HG03064 (cell line): Measurements from ENCODE around the gene CCHCR1.
"Not testable (repeated sequence)": the region's sequence is repeated elsewhere in the genome, so short reads cannot be mapped to it uniquely, and the experiment has no call there.

Source experiments
- ATAC-seq: cut with Tn5 transposase; IDR thresholded peaks from one replicate; pipeline ENCODE4 v1.9.1; 2021; ENCODE audit warnings: low read depth; ENCODE audit not compliant: unreplicated experiment

The CCHCR1 gene, protein sequence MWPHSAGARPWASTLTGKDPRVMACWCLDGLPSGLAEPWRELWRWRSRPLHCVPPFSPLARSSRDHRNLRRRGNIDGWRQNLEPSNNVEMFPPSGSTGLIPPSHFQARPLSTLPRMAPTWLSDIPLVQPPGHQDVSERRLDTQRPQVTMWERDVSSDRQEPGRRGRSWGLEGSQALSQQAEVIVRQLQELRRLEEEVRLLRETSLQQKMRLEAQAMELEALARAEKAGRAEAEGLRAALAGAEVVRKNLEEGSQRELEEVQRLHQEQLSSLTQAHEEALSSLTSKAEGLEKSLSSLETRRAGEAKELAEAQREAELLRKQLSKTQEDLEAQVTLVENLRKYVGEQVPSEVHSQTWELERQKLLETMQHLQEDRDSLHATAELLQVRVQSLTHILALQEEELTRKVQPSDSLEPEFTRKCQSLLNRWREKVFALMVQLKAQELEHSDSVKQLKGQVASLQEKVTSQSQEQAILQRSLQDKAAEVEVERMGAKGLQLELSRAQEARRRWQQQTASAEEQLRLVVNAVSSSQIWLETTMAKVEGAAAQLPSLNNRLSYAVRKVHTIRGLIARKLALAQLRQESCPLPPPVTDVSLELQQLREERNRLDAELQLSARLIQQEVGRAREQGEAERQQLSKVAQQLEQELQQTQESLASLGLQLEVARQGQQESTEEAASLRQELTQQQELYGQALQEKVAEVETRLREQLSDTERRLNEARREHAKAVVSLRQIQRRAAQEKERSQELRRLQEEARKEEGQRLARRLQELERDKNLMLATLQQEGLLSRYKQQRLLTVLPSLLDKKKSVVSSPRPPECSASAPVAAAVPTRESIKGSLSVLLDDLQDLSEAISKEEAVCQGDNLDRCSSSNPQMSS

DNA sequence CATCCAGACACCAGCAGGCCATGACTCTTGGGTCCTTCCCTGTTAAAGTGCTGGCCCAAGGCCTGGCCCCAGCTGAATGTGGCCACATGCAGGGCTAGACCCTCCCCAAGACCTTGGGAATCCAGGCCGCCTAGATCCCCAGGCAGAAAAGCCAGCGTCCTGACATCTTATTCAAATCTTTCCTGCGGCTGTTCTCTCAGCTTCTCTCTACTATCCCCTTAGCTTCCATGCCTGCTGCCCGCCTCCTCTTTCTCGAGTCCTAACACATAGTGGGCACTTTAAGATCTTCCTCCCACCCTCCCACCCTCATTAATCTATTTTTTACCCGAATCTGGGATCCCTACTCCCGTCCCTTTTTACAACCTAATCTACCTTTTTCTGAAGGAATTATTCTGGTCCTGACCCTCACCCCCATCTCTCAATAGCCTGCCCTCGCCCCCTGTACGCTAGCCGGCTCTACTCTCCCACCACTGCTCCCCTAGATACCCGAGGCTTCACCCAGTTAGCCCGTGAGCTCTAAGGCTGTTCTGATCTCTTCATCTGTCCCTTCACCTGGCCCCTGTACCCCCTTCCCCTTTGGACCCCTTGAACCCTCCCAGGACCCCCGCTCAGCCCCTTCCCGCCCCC, at the start of gene CCHCR1:
TSS of gene CCHCR1 (minus strand) at position 290 of the 627 bp plus-strand sequence. CDS start at position 88, 202 bp downstream.
- ATAC-seq, result no peak

GRCh38 chr6:31205638-31206037, 48.0 kb upstream of the CCHCR1 start:
- ATAC-seq, result no peak

DNA sequence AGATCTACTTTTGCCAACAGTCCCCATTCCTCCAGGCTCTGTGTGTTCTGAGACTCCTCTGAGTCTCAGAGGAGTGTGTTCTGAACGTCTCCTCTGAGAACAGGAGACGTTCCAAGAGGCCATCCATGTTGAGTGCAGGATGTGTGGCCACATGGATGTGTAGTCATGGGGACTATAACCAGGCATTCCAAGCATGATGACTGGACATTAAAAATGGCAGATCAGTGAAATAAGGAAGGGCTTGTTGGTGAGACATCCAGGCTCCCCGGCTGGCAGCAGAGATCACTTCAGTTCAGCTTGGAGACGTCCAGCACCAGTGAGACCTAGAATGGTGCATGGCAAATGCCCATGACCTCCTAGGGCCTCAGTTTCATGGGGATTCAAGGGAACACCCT, 47.1 kb upstream of the CCHCR1 start:
- no peak for ATAC-seq

DNA sequence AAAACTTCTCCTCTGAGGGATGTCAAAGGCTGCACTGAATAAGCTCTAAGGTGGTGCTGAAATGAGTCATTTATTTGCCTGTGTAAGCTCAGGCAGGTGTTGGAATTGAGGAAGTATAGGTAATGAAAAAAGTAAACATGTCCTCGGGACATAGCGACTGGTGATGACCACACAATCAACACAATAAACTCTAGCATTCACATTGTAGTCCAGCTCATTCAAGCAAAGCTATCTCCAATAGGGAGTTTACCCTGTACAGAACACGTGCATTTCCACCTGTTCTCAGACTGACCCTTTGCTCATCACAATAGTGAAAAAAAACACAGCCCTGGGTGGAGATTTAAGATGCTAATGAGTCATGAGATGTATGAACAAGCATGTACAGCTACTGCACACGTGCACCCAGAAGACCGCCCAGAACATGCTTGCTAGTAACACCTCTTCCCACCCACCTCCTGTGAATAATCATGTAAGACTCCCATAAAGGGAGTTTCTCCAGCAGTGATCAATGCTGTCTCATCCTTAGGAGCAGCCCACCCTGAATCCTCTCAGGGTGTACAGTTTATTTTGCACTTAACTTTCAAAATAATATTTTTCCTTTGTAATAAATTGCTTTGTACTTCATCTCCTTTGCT, 45.9 kb upstream of the CCHCR1 start:
- ATAC-seq, result peak; percentile 38

DNA sequence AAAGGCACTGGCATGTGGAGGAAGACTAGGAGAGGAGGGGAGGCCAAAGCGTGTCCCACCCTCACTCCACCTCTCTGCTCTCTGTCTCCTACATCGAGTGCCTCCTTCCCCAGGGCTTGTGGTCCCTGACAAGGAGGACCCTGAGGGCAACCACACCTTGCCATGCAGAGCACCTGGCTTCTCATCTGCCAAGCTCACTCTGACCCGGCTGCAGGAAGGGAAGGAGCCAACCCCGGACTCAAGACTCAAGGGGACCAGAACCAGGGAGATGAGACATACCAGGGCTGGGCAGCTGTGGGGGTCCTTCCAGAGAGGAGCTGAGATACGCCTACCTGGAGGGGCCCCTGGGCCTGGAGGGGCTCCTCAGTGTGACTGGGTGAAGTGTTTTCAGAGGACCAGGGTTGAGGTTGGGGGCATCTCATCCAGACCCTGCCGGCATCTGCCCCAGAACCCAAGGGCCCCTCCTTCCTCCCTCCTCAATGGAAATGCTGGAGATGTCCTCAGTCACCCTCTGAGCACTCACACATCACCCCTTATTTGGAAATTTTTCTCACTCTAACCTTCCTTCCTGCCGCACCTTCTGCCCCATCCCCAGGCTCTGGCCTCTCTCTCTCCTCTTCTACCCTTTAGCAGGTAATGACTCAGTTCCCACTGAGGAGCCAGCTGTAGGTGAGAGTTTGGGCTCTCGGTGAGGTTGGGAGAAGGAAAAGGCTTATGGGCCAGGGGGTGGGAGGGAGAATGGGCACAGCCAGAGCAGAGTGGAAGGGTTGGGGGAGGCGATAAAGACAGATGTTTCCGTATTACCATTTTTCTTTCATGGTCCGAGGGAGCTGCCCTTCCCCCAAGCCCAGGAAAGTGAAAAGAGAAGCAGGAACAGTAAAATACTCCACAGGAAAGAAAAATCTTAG, 44.9 kb upstream of the CCHCR1 start:
- ATAC-seq, result no peak

- not testable (repeated sequence) for ATAC-seq
Observed at GRCh38 chr6:31199105-31199452, 41.5 kb upstream of the CCHCR1 start.

DNA sequence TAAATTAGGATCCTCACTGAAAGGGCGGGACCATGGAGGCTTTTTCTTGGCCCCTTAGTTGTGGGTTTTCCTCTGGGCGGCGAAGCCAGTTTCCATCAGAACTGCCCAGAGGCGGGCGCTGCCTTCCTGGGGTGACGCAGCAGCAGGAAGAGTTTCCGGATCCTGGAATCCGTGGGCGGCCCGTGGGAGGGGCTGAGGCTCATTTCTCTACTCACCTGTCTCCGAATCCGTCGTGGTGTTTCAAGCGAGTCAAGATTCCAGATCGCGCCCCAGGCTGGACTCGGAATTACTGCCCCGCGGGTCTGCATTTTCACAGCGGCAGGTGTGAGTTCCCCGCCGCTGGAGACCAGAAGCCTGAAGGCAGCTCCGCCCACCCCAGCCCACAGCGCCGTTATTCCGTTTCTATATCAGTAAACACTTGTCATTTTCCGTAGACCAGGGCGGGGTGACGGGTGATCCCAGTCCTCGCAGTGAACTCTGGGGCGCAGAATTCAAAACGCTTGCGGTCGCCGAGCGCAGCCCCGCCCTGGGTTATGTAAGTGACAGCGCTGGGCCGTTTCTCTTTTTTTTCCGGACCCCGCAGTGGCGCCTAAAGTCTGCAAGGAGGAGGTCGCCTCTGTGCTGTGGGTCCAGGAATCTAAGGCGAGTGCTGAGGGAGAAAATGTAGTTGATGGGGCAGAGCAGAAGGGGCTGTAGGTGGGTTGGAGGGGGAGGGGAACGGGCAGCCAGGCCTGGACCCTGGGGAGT, 40.1 kb upstream of the CCHCR1 start:
- ATAC-seq, result peak; percentile 58

DNA sequence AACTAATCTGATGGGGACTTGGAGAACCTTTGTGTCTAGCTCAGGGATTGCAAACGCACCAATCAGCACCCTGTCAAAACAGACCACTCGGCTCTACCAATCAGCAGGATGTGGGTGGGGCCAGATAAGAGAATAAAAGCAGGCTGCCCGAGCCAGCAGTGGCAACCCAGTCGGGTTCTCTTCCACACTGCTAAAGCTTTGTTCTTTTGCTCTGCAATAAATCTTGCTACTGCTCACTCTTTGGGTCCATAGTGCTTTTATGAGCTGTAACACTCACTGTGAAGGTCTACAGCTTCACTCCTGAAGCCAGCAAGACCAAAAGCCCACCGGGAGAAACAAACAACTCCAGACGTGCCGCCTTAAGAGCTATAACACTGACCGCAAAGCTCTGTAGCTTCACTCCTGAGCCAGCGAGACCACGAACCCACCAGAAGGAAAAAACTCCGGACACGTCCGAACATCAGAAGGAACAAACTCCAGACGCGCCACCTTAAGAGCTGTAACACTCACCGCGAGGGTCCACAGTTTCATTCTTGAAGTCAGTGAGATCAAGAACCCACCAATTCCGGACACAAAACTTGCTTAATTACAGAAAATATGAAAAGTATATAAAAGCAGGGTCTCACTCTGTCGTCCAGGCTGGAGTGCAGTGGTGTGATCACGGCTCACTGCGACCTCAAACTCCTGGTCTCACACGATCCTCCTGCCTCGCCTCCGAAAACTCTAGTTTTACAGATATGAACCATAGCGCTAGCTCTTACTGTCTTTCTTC, 38.8 kb upstream of the CCHCR1 start:
- ATAC-seq, result not testable (repeated sequence)

GRCh38 chr6:31195308-31195979, 37.8 kb upstream of the CCHCR1 start:
- ATAC-seq, result not testable (repeated sequence)

DNA sequence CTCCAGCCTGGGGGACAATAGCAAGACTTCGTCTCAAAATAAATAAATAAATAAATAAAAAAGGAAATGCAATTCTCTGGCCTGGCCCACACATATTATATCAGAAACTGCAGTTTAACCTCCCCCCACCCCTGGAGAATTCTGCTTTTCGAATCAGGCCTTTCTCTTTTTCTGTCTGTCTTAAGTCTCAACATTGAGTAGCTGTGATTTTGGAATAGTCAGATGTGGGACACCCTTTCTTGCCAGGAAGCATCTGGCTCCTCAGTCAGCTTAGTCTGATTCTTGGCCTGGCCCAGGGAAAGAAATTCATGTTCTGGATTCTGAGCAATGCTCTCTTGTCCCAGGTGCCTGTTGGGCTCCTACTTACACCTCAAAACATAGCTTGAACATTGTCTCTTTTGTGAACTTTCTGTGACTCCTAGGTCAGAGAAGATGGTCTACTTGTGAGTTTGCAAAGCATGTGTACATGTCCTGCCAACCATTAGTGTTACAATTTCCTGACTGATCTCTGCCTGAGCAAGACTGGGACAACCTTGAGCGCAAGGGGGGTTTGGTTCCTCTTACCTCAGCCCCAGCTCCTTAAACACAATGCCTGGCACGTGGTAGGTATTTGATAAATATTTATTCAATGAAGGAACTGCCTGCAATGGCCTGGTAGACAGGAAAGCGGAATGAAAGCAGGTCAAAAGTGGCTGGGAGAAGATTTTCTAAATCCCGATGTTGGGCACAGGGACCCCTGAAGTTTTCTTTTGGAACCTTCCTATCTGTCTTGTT, 36.6 kb upstream of the CCHCR1 start:
- ATAC-seq, result no peak

GRCh38 chr6:31193206-31193605, 35.6 kb upstream of the CCHCR1 start:
- ATAC-seq, result no peak

- ATAC-seq, result not testable (repeated sequence)
Observed at GRCh38 chr6:31192431-31193105, 35.0 kb upstream of the CCHCR1 start.

- ATAC-seq, result no peak
Observed at GRCh38 chr6:31190488-31190887, 32.9 kb upstream of the CCHCR1 start.

DNA sequence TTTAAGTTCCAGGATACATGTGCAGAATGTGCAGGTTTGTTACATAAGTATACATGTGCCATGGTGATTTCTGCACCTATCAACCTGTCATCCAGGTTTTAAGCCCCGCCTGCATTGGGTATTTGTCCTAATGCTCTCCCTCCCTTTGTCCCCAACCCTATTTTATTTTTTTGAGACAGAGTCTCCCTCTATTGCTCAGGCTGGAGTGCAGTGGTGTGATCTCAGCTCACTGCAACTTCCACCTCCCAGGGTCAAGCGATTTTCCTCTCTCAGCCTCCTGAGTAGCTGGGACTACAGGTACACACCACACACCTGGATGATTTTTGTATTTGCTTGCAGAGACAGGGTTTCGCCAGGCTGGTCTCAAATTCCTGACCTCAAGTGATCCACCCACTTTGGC, 31.6 kb upstream of the CCHCR1 start:
- not testable (repeated sequence) for ATAC-seq

DNA sequence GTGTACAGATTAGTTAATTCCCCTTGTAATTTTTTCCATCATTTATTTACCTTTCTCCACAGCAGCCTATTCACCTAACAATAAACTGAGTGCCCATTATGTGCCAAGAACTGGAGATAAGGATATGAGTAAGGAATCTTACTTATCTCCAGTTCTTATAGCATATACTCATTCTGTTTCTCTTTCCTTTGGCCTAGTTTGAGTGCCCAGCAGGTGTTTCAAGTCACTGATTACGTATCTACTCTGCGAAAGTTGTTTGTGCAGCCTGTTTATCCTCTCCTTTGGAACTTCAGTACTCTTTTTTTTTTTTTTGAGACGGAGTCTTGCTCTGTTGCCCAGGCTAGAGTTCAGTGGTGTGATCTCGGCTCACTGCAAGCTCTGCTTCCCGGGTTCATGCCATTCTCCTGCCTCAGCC, 30.2 kb upstream of the CCHCR1 start:
- ATAC-seq, result no peak

GRCh38 chr6:31186052-31186734, 28.6 kb upstream of the CCHCR1 start:
- no peak for ATAC-seq
